GM23248 (cell line): ENCODE data around the gene USF1.

Source experiments
- EZH2 ChIP-seq: fragments of 200-600 bp; sonication (generic); IDR thresholded peaks from 2 replicates; pipeline ENCODE4 v1.6.1; 2018; ENCODE audit warnings: antibody characterized with exemption, mild to moderate bottlenecking; ENCODE audit not compliant: insufficient read depth, poor library complexity, severe bottlenecking
- EZH2phosphoT487 ChIP-seq: fragments of 200-600 bp; sonication (generic); IDR thresholded peaks from 2 replicates; pipeline ENCODE4 v1.6.1; 2018; ENCODE audit warnings: antibody characterized with exemption, moderate library complexity, mild to moderate bottlenecking, low read depth; ENCODE audit not compliant: insufficient read depth

GRCh38 chr1:160996178-160996577 is 49.6 kb downstream of the USF1 start:
- TF ChIP-seq EZH2 (no peak), EZH2phosphoT487 (no peak)
